K562 (cell line): Measurements from ENCODE around the gene IL15RA. TPM values are rescaled to one million over a fixed set of nuclear protein-coding genes. Genes with fewer than 3 reads are reported as not detected.
A peak's percentile ranks its signal among the peaks of the same experiment; 100 is the strongest.

Experiments
- ATF7 ChIP-seq: fragments of 450-650 bp; IDR thresholded peaks from 2 replicates; pipeline ENCODE4 v1.7.1; 2014; ENCODE audit warnings: mild to moderate bottlenecking, moderate library complexity
- EHMT2 ChIP-seq: fragments of 450-650 bp; IDR thresholded peaks from 2 replicates; pipeline ENCODE4 v1.6.1; 2018; ENCODE audit warnings: antibody characterized with exemption
- LARP7 ChIP-seq: fragments of 450-650 bp; IDR thresholded peaks from 2 replicates; pipeline ENCODE4 v1.6.1; 2016
- MTF1 ChIP-seq: fragments of 250-450 bp; sonication (Bioruptor Pico); IDR thresholded peaks from 2 replicates; pipeline ENCODE4 v1.9.0; 2021; ENCODE audit warnings: moderate library complexity, mild to moderate bottlenecking, inconsistent platforms, borderline replicate concordance
- TBP ChIP-seq: optimal IDR thresholded peaks from 2 replicates; pipeline ENCODE3; 2011; ENCODE audit warnings: low read depth, low read length, improper control_type of control experiment
- YBX1 ChIP-seq: fragments of 450-650 bp; IDR thresholded peaks from 2 replicates; pipeline ENCODE4 v1.7.1; 2016; ENCODE audit warnings: mild to moderate bottlenecking
- ZNF408 ChIP-seq: fragments of 250-450 bp; sonication (Bioruptor Pico); IDR thresholded peaks from 2 replicates; pipeline ENCODE4 v1.4.0; 2020; ENCODE audit warnings: low read depth, mild to moderate bottlenecking, moderate library complexity
- ZNF561 ChIP-seq: fragments of 450-650 bp; formaldehyde crosslinking; conservative IDR thresholded peaks from 2 replicates; pipeline ENCODE4 v1.4.0; 2020; ENCODE audit warnings: mild to moderate bottlenecking, moderate library complexity
- ZNF77 ChIP-seq: fragments of 250-450 bp; sonication (Bioruptor Pico); IDR thresholded peaks from 2 replicates; pipeline ENCODE4 v1.5.0; 2020
- ZNF830 ChIP-seq: fragments of 250-450 bp; sonication (Bioruptor Pico); IDR thresholded peaks from 2 replicates; pipeline ENCODE4 v1.5.0; 2021; ENCODE audit warnings: mild to moderate bottlenecking
- polyA plus RNA-seq, 8 experiments: library from polyadenylated mRNA; depleted of rRNA in 4 of 8; stranded (reverse) in 5 of 8; unstranded in 3 of 8; fragments of >200 nt; fragmentation: Nextera tagmentation in 2 of 8; fragmentation: Illumina TruSeq in 1 of 8; extraction: Ambion mirVana in 2 of 8; extraction: Trizol in 1 of 8; gene quantifications; 2 replicates each; pipeline versions ENCODE4 v1.2.1 to v1.2.3, GENCODE V29; 2011 to 2014; ENCODE audit warnings: inconsistent platforms in 1 of 8, missing spikeins in 1 of 8
- total RNA-seq, 7 experiments: library from RNA; depleted of rRNA in 6 of 7; stranded (reverse); fragments of >200 nt in 6 of 7; fragmentation: Illumina TruSeq in 2 of 7; extraction: Trizol in 2 of 7; gene quantifications; 2 replicates each; pipeline versions ENCODE4 v1.2.1 to v1.2.3, GENCODE V29; 2011 to 2021; ENCODE audit warnings: low replicate concordance in 1 of 7
- TF ChIP-seq, protein P1 (sequence below): fragments of 450-650 bp; IDR thresholded peaks from 2 replicates; pipeline ENCODE4 v1.6.1; 2016; ENCODE audit warnings: low read depth
- TF ChIP-seq, protein P2 (sequence below): fragments of 250-450 bp; sonication (Bioruptor Pico); IDR thresholded peaks from 2 replicates; pipeline ENCODE4 v1.5.1; 2021; ENCODE audit warnings: mild to moderate bottlenecking
- TF ChIP-seq, protein P3 (sequence below), 3 experiments: fragments of 200-800 bp in 1 of 3; fragments of 250-450 bp in 1 of 3; fragments of 450-650 bp in 1 of 3; sonication (Bioruptor Pico) in 1 of 3; sonication (Bioruptor generic) in 1 of 3; formaldehyde crosslinking in 1 of 3; IDR thresholded peaks; 2 replicates each; pipeline versions ENCODE4 v1.6.1 to v1.8.0; 2016 to 2022; ENCODE audit warnings: mild to moderate bottlenecking in 2 of 3, missing genetic modification characterization in 2 of 3, missing compliant biosample characterization in 1 of 3, moderate library complexity in 1 of 3

IL15RA gene
- total and polyA plus RNA-seq, 9 of the 15 experiments (the other 6 are each of a cell fraction or from before 2014, with no cell fraction given) = 1.2 to 11.7 (median 8.0) TPM

- TF ChIP-seq, protein P1, sequence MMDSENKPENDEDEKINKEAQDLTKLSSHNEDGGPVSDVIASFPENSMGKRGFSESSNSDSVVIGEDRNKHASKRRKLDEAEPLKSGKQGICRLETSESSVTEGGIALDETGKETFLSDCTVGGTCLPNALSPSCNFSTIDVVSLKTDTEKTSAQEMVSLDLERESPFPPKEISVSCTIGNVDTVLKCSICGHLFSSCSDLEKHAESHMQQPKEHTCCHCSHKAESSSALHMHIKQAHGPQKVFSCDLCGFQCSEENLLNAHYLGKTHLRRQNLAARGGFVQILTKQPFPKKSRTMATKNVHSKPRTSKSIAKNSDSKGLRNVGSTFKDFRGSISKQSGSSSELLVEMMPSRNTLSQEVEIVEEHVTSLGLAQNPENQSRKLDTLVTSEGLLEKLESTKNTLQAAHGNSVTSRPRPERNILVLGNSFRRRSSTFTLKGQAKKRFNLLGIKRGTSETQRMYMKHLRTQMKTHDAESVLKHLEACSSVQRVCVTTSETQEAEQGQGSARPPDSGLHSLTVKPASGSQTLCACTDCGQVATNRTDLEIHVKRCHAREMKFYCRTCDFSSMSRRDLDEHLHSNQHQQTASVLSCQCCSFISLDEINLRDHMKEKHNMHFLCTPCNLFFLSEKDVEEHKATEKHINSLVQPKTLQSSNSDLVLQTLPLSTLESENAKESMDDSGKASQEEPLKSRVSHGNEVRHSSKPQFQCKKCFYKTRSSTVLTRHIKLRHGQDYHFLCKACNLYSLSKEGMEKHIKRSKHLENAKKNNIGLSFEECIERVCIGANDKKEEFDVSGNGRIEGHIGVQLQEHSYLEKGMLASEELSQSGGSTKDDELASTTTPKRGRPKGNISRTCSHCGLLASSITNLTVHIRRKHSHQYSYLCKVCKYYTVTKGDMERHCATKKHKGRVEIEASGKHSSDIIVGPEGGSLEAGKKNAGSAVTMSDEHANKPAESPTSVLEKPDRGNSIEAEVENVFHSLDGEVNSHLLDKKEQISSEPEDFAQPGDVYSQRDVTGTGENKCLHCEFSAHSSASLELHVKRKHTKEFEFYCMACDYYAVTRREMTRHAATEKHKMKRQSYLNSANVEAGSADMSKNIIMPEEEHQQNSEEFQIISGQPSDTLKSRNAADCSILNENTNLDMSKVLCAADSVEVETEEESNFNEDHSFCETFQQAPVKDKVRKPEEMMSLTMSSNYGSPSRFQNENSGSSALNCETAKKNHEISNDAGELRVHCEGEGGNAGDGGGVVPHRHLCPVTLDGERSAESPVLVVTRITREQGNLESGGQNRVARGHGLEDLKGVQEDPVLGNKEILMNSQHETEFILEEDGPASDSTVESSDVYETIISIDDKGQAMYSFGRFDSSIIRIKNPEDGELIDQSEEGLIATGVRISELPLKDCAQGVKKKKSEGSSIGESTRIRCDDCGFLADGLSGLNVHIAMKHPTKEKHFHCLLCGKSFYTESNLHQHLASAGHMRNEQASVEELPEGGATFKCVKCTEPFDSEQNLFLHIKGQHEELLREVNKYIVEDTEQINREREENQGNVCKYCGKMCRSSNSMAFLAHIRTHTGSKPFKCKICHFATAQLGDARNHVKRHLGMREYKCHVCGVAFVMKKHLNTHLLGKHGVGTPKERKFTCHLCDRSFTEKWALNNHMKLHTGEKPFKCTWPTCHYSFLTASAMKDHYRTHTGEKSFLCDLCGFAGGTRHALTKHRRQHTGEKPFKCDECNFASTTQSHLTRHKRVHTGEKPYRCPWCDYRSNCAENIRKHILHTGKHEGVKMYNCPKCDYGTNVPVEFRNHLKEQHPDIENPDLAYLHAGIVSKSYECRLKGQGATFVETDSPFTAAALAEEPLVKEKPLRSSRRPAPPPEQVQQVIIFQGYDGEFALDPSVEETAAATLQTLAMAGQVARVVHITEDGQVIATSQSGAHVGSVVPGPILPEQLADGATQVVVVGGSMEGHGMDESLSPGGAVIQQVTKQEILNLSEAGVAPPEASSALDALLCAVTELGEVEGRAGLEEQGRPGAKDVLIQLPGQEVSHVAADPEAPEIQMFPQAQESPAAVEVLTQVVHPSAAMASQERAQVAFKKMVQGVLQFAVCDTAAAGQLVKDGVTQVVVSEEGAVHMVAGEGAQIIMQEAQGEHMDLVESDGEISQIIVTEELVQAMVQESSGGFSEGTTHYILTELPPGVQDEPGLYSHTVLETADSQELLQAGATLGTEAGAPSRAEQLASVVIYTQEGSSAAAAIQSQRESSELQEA = peak; percentile 46; the same call in 1 of the 2 replicates
- TF ChIP-seq ZNF561 (CRISPR knock-in tag) (no peak), EHMT2 (peak; percentile 67; the same call in 1 of the 2 replicates), MTF1 (CRISPR knock-in tag) (no peak), ZNF830 (CRISPR knock-in tag) (no peak), YBX1 (no peak), ZNF408 (CRISPR knock-in tag) (no peak), ATF7 (no peak), ZNF77 (no peak), LARP7 (peak; percentile 69; the same call in 1 of the 2 replicates), TBP (no peak)
- TF ChIP-seq, protein P2, sequence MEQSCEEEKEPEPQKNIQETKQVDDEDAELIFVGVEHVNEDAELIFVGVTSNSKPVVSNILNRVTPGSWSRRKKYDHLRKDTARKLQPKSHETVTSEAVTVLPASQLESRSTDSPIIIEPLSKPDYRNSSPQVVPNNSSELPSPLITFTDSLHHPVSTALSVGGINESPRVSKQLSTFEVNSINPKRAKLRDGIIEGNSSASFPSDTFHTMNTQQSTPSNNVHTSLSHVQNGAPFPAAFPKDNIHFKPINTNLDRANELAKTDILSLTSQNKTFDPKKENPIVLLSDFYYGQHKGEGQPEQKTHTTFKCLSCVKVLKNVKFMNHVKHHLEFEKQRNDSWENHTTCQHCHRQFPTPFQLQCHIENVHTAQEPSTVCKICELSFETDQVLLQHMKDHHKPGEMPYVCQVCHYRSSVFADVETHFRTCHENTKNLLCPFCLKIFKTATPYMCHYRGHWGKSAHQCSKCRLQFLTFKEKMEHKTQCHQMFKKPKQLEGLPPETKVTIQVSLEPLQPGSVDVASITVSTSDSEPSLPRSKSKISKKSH = no peak
- TF ChIP-seq, protein P3, sequence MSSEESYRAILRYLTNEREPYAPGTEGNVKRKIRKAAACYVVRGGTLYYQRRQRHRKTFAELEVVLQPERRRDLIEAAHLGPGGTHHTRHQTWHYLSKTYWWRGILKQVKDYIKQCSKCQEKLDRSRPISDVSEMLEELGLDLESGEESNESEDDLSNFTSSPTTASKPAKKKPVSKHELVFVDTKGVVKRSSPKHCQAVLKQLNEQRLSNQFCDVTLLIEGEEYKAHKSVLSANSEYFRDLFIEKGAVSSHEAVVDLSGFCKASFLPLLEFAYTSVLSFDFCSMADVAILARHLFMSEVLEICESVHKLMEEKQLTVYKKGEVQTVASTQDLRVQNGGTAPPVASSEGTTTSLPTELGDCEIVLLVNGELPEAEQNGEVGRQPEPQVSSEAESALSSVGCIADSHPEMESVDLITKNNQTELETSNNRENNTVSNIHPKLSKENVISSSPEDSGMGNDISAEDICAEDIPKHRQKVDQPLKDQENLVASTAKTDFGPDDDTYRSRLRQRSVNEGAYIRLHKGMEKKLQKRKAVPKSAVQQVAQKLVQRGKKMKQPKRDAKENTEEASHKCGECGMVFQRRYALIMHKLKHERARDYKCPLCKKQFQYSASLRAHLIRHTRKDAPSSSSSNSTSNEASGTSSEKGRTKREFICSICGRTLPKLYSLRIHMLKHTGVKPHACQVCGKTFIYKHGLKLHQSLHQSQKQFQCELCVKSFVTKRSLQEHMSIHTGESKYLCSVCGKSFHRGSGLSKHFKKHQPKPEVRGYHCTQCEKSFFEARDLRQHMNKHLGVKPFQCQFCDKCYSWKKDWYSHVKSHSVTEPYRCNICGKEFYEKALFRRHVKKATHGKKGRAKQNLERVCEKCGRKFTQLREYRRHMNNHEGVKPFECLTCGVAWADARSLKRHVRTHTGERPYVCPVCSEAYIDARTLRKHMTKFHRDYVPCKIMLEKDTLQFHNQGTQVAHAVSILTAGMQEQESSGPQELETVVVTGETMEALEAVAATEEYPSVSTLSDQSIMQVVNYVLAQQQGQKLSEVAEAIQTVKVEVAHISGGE (CRISPR knock-in tag; IDR thresholded peaks at IDR 0.05) = no peak
Measured at GRCh38 chr10:6019010-6019782, 41.9 kb upstream of the IL15RA start (continued).
